ENCODE data around the gene SEMA5A.

Gene SEMA5A

DNA sequence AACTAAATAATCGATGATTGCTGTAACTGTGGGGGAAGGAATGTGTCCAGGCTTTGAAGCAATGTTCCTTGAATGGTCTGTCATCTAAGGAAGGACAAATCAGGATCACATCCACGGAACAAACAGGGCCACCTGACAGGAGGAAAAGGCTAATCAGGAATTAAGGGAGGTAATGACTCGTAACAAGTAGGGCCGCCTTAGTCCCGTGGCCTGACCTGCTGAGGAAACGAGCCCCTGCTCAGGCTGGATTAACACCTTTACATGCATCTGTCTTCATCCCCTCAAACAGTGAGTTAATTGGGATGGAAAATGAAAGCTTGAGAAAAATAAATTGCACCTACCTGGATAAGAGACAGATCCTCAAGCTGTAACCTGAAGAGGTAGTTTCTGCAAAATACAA lies 227.8 kb downstream of the SEMA5A start:
- DNase-seq: no peak

DNA sequence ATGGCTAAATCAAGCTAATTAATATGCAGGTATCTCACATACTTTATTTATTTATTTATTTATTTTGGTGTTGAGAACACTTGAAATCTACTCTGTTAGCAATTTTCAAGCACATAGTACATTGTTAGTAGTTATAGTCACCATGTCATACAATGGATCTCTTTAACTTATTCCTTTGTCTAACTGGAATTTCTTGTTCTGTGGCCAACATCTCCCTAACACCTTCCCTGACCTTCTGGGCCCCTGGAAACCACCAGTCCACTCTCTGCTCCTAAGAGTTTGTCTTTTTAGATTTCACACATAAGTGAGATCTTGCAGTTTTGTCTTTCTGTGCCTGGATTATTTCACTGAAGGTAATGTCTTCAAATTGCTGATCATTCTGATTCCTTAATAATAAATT lies 229.1 kb downstream of the SEMA5A start:
- DNase-seq: no peak

DNA sequence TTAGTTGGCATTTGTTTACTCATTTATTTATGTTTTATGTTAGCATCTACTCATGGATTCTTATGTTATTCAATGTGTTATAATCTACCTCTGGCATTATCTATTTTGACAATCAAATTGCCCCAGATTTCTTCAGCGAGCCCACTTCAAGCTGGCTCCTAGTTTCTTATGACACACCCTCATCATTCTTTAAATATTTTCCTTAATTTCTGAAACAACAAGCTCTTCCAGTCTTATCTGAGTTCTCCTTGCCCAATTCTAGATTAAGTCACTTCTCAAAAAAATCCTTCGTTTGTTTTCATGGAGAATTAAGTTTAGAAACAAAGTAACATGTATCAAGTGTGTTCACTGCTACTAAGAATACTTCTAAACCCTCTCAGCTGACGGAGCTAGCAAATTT lies 229.8 kb downstream of the SEMA5A start:
- DNase-seq: no peak

DNA sequence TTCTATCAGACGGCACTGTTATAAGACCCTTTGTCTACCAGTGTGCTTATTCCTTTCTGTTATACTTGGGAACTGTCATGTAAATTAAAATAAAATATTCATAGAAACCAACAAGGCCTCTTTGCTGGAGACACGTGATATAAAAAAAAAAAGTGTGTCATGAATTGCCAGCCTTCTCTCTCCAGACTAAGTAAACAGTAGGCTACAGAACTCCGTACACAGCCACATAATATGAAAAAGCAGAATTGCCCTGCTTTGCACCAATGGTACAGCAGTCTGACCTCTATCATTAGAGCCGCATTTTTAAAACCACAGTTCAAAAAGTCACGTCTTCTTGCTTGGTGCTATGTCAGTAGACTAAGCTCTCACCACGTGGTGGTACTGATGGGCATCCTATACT lies 231.3 kb downstream of the SEMA5A start:
- DNase-seq: no peak

DNA sequence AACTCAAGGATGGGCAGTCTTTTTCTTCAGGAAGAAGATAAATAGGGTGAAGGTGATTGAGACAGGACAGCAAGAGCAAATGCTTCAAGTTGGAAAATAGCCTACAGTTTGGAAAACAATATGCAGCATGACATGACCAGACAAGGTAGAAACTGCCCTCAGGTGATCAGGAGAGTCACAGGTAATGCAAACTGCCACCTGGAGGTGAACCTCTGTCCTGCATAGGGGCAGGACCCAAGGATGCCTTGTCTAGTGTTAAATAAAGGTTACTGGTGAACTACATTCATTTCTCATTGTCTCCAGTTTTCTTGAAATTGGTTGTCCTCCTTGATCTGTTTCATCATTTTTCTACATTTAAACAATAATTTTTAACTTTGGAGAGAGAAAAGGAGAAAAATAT lies 232.1 kb downstream of the SEMA5A start:
- DNase-seq: no peak

DNA sequence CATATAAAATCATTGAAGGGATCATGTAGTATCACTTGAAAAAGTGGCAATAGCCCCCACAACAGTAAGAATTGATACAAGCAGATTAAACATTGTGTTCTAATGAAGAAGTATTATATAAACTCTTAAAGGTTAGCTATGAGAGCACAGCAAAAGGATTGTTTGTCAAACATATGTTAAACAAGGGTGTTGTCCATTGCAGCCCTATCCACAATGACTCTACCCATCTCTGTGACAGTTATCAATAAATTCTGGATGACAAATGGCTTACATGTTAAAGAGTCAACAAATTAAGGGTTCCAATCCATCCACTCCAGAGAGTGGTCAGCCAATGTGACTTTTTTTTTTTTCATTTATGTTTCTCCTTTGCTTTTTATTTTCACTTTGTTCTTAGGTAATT lies 238.7 kb downstream of the SEMA5A start:
- no peak for DNase-seq

DNA sequence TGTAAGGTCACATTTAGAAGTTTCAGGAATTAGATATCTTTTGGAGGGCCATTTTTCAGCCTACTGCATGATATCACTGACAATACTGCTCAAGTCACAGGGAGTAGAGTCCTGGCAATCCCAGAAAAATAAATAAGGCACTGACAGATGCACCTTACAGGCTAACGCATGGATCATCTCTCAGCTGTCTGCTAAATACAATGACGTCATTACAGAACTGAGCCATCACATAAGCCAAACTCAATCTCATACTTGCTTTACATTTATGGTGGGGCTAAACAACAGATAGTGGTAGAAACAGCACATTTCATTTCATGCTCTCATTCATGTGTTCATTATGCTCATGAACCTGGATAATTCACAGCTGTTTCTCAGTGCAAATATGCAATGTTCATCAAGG lies 243.7 kb downstream of the SEMA5A start:
- DNase-seq: no peak

DNA sequence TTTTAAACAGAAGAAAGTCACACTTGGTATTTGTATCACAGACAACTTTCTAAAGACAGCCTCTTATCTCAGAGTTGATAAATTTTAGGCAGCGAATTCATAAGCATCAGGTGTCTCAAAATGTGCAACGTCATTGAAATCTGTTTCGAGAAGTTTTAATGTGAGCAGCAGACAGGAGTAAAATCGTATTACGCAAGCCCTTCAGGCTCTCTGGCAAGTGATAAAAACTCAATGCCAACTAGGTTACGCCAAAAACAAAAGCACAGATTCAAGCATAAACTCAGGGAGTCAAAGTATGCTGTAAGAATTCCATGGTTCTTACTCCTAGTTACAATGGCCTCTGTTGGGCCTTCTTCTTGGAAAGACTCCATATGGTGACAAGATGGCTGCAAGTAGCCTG lies 244.7 kb downstream of the SEMA5A start:
- DNase-seq: no peak

DNA sequence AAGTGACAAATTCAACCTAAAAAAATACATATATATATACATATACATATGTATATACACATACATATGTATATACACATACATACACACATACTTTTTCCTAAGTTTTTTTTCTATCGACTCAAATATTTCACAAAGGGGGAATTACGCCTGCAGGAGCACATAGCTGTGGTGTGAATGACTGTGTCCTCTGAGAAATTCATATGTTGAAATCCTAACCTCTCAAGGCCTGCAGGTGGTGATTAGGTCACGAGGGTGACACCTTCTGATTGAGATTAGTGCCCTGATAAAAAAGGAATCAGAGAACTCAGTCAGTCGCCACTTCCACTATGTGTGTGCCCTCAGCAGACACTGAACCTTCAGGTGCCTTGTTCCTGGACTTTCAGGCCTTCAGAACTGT lies 248.7 kb downstream of the SEMA5A start:
- DNase-seq: no peak

DNA sequence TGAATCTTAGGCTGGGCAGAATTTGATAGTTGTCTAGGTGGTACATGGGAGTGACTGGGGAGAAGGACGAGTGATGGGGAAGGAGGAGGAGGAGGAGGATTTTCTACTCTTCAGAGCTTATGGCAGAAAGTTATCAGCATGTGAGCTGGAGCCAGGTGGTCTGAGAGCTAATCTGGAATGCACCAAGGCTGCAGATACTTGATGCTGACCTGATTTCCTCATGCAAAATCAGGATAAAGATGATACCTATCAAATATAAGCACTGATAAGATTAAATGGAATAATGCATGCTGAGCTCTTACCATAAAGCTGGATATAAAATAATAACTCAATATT lies 250.4 kb downstream of the SEMA5A start:
- no peak for DNase-seq

DNA sequence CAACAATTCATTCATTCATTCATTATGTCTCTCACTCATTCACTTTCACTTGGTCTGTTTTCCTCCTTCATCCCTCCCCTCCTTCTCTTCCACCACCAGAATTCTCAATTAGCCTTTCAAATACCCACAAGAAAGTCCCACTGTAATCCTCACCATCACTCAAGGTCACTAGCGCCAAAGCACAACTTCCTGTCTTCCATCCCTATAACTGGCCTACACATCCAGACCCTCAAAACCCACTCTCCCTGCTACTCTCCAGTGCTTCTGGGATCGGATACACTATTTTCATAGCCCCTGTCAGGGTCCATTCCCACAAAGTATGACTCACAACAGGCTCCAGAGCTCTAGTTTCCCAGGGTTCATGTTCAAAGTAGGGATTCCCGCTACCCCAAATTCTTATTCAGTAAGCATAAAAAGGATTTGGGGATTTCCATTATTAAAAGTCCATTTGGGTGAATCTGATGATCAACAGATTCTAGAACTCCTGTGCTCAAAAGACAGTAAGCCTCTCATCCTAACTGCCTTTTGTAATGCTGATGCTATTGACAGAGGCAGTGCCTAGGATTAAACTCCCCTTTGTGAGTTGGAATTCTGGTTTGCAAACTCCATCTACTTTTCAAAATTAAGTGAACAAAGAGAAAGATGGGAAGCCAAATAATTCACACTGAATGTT lies 250.9 kb downstream of the SEMA5A start:
- no peak for DNase-seq

DNA sequence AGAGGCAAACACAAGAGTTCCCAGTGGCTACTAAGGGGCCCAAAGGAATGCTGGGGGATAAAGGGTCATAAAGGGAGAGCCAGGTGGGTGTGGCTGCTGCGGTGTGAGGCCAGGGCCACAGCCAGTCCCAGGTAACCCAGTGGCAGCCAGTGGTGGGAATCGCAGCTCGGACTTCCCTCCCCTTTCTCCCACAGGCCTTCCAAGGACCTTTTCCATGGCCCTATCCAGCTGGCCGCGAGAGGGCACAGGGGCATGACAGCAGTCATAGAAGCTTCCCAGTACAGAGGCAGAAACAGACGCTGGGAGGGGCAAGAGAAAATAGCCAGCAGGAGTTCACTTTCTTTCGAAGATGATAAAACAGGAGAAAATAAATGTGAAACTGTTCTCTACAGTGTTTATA lies 257.6 kb downstream of the SEMA5A start:
- no peak for DNase-seq

DNA sequence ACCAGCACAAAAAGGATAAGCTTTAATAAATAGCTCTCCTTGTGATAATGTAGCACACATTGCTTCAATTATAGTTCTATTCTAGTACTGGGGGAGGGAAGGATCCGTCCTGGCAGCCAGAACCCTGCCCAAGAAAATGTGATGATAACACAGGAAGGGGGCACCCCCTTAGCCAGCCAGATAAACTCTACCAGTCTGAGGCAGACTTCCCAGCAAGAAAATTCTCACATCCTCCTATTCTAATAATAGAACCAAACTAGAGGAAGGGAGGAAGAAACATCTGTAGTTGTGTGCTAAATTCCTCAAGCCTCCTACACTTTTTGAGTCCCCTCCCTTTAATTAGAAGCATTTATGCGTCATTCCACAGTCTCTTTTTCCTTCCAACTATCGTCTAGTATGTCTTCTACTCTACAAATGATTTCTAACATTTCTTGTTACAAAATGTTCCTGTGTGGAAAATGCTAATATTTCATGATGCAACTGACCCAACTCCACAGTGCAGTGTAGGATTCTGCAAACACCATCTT lies 261.0 kb downstream of the SEMA5A start:
- no peak for DNase-seq

DNA sequence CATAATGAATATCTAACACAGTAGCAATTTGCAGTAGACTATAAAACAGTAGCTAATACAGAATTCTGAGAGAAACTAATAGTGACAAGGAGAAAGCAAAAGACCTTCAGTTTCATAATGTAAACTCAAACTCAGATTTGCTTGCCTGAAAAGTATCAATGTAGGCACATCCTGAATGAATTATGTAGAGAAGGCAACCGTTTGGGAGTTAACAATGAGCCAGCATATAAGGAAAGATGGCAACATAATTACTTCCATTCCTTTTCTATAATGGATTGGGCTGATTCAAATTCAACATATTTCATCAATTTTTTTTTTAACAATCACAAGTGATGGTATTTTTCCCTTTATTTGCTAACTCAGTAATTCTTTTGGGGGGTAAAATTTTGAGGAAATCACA lies 261.6 kb downstream of the SEMA5A start:
- no peak for DNase-seq

DNA sequence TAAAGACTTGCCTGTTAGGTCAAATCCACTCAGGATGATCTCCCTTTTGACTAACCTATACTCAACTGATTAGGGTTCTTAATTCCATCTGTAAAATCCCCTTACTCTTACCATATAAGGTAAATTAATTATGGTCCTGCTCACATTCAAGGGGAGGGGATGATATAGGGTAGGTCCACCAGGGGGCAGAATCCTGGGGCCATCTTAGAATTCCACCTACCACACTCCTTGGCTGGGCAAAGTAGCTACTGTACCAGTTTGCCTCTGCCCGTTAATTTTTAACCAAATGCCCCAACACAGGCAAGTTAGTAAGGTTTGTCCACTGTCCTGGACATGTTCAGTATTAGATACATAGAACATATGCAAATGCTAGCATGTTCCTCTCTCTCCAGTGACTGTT lies 262.4 kb downstream of the SEMA5A start:
- DNase-seq: no peak

DNA sequence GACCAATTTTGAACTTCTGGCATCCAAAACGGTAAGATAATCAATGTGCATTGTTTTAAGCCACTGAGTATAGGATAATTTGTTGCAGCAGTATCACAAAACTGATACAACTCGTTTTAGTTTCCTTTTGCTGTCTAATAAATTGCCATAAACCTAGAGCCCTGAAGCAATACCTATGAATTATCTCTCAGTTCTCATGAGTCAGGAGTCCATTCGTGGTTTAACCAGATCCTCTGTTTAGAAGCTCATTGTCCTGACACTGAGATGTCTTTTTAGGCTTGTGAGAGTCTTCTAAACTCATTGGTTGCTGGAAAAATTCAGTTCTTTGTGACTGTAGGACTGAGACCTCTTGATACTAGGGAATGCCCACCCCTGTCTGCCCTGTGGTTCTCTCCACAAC lies 262.9 kb downstream of the SEMA5A start:
- no peak for DNase-seq

DNA sequence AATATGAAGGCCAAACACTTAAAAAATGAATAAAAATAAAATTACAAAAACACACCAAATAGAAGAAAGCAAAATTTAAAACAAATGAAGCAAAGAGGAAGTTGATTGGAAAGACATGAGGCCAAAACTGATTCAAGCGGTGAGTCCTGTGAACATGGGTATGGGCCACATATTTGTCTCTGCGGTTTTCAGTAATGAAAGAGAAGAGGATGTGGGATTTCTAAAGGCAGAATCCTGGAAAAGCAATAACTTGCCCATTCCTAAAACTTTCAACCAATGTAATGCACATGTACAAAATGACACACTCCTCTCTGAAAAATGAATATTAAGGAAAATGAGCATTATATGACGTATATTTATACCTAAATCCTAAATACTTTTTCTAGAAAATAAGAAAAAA lies 263.7 kb downstream of the SEMA5A start:
- no peak for DNase-seq

DNA sequence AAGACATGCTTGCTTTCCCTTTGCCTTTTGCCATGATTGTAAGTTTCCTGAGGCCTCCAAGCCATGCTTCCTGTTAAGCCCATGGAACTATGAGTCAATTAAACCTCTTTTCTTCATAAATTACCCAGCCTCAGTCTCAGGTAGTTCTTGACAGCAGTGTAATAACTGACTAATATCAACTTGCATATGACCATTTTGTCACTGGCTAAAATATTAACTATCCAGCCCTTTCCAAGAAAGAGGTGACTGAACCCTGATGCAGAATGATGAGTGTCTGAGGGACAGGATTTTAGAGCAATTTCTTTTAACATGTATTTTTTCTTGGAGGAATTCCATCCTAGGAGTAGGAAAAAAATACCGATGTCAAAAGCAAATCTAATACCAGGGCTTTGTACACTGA lies 266.1 kb downstream of the SEMA5A start:
- no peak for DNase-seq

DNA sequence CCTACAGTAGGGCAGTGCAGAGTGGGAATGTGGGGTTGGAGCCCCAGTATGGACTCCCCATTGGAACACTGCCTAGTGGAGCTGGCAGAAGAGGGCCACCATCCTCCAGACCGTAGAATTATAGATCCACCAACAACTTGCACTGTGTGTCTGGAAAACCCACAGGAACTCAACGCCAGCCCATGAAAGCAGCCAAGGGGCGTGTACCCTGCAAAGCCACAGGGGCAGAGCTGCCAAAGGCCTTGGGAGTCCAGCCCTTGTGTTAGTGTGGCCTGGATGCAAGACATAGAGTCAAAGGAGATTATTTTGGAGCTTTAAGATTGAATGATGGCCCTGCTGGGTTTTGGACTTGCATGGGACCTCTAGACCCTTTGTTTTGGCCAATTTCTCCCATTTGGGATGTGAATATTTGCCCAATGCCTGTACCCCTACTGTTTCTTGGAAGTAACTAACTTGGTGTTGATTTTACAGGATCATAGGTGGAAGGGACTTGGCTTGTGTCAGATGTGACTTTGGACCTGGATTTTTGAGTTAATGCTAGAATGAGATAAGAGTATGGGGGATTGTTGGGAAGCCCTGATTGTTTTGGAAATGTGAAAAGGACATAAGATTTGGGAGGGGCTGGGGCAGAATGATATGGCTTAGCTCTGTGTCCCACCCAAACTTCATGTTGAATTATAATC lies 266.8 kb downstream of the SEMA5A start:
- no peak for DNase-seq

DNA sequence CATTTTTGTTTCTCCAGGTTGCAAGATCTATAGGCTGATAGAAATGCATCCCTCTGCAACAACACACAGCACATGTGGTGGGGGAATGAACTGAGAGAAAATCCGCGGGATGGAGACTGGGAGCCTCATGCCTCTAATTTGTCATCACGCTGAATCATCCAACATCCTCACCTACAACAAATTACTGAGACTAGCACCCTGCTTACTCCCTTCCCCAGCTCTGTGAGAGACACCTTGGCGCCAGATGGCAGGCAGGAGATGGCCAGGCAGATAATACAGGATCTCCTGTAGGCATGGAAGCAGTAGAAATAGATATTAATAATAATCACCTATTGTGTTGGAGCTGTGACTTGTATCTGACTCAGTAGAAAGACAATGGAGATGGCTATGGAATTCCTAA lies 276.9 kb downstream of the SEMA5A start:
- DNase-seq: no peak

DNA sequence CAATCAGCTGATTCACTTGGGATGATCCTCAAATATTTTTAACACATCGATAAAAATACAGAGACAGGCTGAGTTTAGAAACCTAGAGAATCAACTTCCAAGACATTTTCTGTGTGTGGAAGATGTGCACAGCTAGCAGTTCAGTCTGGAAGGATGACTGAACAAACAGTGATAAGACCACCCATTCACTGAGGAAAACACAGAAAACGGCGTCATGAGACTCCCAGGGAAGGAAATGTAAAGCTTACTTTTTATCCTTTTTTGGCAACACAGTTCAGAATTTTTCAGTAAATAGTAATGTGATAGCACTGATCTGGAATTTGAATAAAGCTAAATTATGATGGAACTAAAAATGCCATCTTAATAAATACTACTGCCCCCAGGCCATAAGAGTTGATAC lies 277.6 kb downstream of the SEMA5A start:
- DNase-seq: no peak

DNA sequence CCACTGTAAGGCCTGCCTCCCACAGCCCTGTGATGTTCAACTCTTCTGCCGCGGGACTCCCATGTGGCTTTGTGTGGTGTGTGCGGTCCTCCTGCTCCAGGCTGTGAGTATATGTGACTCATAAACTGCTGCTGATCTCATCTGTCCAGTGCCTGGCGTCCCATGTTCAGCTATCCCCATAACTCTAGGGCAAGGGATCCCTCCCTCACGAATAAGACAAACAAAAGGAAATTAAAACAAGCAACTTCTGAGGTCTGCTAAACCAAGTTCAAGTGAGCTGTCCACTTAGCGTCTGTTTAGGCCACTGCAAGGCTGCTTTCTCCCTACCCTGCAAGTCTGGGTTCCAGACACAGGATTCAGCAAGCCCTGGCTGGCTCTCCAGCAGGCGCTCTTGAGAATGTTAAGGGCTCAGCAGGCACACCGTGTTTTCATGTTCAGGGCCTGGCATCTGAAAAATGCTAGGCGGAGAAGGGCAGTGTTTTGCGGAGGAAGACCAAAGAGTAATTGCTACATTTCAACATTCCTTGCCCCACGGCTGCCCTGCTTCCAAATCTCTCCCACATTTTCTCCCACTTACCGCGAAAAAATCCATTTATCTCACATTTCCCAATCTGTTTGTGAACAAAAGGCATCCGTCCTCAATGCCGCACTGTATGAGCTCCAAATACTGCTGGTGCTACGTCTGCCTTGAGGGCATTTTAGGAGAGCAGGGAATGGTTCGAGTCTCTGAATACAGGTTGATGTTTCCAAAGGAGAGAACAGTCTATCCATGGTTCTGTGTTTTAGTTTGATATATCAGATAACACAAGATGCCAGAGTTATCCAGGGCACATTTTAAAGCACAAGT lies 280.2 kb downstream of the SEMA5A start:
- DNase-seq: no peak

DNA sequence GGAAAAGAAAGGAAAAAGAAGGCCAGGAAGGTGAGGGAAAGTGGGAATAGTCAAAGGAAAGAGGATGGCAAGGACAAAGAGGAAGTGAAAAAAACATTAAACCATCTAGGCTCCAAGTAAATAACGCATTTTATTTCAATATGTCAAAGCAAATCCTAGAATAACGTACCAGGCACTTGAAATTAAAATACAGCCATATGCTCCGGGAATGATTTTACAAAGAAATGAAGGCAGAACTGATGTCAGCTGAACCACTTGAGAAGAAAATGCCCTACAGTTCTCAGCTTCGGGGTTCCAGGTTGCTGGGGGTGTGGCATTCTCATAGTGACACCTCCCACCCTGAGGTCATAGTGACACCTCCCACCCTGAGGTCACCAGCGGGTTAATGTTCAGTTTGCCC lies 281.6 kb downstream of the SEMA5A start:
- DNase-seq: no peak

DNA sequence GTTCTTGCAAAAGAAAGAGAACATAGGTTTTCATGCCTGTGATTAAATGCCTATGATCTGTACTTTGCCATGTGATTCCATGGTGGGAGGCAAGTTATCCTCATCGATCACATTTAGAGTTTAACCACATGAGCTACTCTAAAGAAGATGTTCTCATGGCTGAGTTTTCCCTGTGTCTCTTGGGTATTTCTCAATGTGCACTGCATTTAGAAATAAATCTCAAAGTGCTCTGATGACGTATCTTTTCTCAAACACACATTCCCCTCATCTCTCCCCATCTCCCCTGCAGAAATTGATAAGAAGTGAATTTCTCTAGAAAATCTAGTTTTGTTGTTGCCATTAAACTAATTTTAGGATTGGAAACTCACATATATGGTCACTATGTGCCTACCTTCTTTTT lies 282.2 kb downstream of the SEMA5A start:
- DNase-seq: no peak

Measured in NCI-H446 (cell line).